ENCODE results near the gene SFT2D3. TPM values are rescaled to one million over a fixed set of nuclear protein-coding genes. Genes with fewer than 3 reads are reported as not detected.

Gene SFT2D3
- total RNA-seq, 1 donor from 2014 or later = 5.7 TPM

GRCh38 chr2:127664895-127665225 lies 36.4 kb upstream of the SFT2D3 start:
- TF ChIP-seq CTCF (conservative IDR thresholded peaks at IDR 0.05; ENCODE audit: low read depth, low read length) = no peak
- no peak for DNase-seq (ENCODE audit: low read depth)
- no peak overlapping the region for H3K4me3 ChIP-seq (ENCODE audit: low read depth, low read length)

GRCh38 chr2:127665267-127665893 lies 35.9 kb upstream of the SFT2D3 start:
- H3K4me3 ChIP-seq (ENCODE audit: low read depth, low read length) = no peak overlapping the region
- DNase-seq (ENCODE audit: low read depth) = no peak

GRCh38 chr2:127669056-127669455 lies 32.2 kb upstream of the SFT2D3 start:
- no peak overlapping the region for H3K4me3 ChIP-seq (ENCODE audit: low read depth, low read length)
- TF ChIP-seq CTCF (conservative IDR thresholded peaks at IDR 0.05; ENCODE audit: low read depth, low read length) = no peak
- no peak for DNase-seq (ENCODE audit: low read depth)

More at GRCh38 chr2:127665267-127665893, 35.9 kb upstream of the SFT2D3 start:
- no peak for TF ChIP-seq CTCF (conservative IDR thresholded peaks at IDR 0.05; ENCODE audit: low read depth, low read length)

GRCh38 chr2:127670055-127670956 lies 31.0 kb upstream of the SFT2D3 start:
- DNase-seq (ENCODE audit: low read depth) = no peak
- no peak overlapping the region for H3K4me3 ChIP-seq (ENCODE audit: low read depth, low read length)
- no peak for TF ChIP-seq CTCF (conservative IDR thresholded peaks at IDR 0.05; ENCODE audit: low read depth, low read length)

- TF ChIP-seq CTCF (conservative IDR thresholded peaks at IDR 0.05; ENCODE audit: low read depth, low read length) = no peak
- no peak overlapping the region for H3K4me3 ChIP-seq (ENCODE audit: low read depth, low read length)
- DNase-seq (ENCODE audit: low read depth) = no peak
Measured at GRCh38 chr2:127670957-127671290, 30.4 kb upstream of the SFT2D3 start.

- no peak for DNase-seq (ENCODE audit: low read depth)
- no peak overlapping the region for H3K4me3 ChIP-seq (ENCODE audit: low read depth, low read length)
- TF ChIP-seq CTCF (conservative IDR thresholded peaks at IDR 0.05; ENCODE audit: low read depth, low read length) = no peak
Measured at GRCh38 chr2:127671557-127672302, 29.6 kb upstream of the SFT2D3 start.
